ENCODE results near the gene NUDT4.

- TF ChIP-seq CTCF (IDR thresholded peaks at IDR 0.05) (no peak), HMGXB4 (CRISPR knock-in tag; IDR thresholded peaks at IDR 0.05; ENCODE audit: borderline replicate concordance) (no peak)
These were observed 44.7 kb upstream of the NUDT4 start for GRCh38 chr12:93333054-93333453.
